Measurements from ENCODE around the gene SOX13. TPM values are rescaled to one million over a fixed set of nuclear protein-coding genes. Genes with fewer than 3 reads are reported as not detected.

Gene SOX13
- total and polyA plus RNA-seq, 2 of the 4 experiments (the other 2 are of a cell fraction), result 0.54 to 3.5 TPM

- no CpG with 5 or more reads among the region's 13 CpGs for WGBS, 2 experiments (ENCODE audit: extremely low coverage in 2 of 2, insufficient read length in 1 of 2)
- in situ Hi-C loops (cut with MboI; ENCODE audit: low sequenced_read_pairs) (no loop called here), dilution Hi-C loops (cut with HindIII; ENCODE audit: low sequenced_read_pairs, unreplicated experiment) (no loop called here), intact Hi-C loops (cut with micrococcal nuclease) (no loop called here)
- Histone ChIP-seq H3K27me3 (ENCODE audit: control insufficient read depth, insufficient read depth, low read length) (no peaks in the 10 kb centered on the region), H3K4me3 (ENCODE audit: insufficient read depth, low read depth, low read length) (no peak overlapping the region), H2BK120ac (ENCODE audit: low read depth, low read length) (no peak overlapping the region), H3K4ac (ENCODE audit: low read depth, low read length) (no peak overlapping the region), H3K36me3 (ENCODE audit: control insufficient read depth, insufficient read depth, low read length) (no peaks in the 10 kb centered on the region), H3K9me3 (ENCODE audit: control insufficient read depth, insufficient read depth, low read length) (no peaks in the 10 kb centered on the region), H3K14ac (replicated peaks; ENCODE audit: low read depth, low read length) (no peak overlapping the region), H4K91ac (ENCODE audit: insufficient read depth, low read depth, low read length) (no peak overlapping the region), H3K27ac (ENCODE audit: insufficient read depth, low read length) (no peak overlapping the region), H2BK20ac (ENCODE audit: low read depth, low read length) (no peak overlapping the region), H4K8ac (ENCODE audit: low read depth in 2 of 2, low read length in 2 of 2) (no peak overlapping the region), H3K18ac (ENCODE audit: low read depth, low read length) (no peak overlapping the region), H3K4me2 (ENCODE audit: low read depth, low read length) (no peak overlapping the region), H2AFZ (replicated peaks; ENCODE audit: low read length, poor library complexity) (no peak overlapping the region), H3K9ac (ENCODE audit: low read depth, low read length) (no peak overlapping the region), H4K5ac (ENCODE audit: low read depth, low read length) (no peak overlapping the region), H2BK5ac (ENCODE audit: low read depth, low read length, poor library complexity, severe bottlenecking) (no peak overlapping the region), H3K79me1 (ENCODE audit: low read depth in 1 of 2, low read length in 2 of 2) (peaks cover 0 to 20% of the 10 kb centered on the region in 2 experiments; a peak in 2 of 4 replicates), H3K56ac (ENCODE audit: extremely low read depth, insufficient read depth, low read length) (no peak overlapping the region), H2AK9ac (replicated peaks; ENCODE audit: low read depth, low read length, poor library complexity) (no peak overlapping the region), H3K9me1 (ENCODE audit: insufficient read depth, low read length) (no peaks in the 10 kb centered on the region), H3K23ac (ENCODE audit: low read depth, low read length) (no peak overlapping the region), H3K4me1 (ENCODE audit: control insufficient read depth, insufficient read depth, low read length) (peaks cover 8% of the 10 kb centered on the region; the same call in 1 of the 2 replicates), H2AK5ac (ENCODE audit: low read depth, low read length) (no peak overlapping the region), H4K20me1 (ENCODE audit: insufficient read depth, low read length) (no peaks in the 10 kb centered on the region; the same call in 1 of the 2 replicates), H2BK15ac (ENCODE audit: low read depth, low read length) (no peak overlapping the region)
- ChIA-PET CTCF (no interaction called here), POLR2A (ENCODE audit: unreplicated experiment) (no interaction called here)
- no TSS peak for BruUV-seq (replicated peaks)
- no peak for TF ChIP-seq CEBPB (IDR thresholded peaks at IDR 0.05; ENCODE audit: low read depth, low read length)
- TF ChIP-seq ELK1 (IDR thresholded peaks at IDR 0.05; ENCODE audit: borderline replicate concordance, low read depth, low read length), result no peak
- no peak for TF ChIP-seq CHD1 (IDR thresholded peaks at IDR 0.05; ENCODE audit: low read depth, low read length)
- no peak for TF ChIP-seq POLR2A (IDR thresholded peaks at IDR 0.05; ENCODE audit: low read depth, low read length)
- TF ChIP-seq MXI1 (IDR thresholded peaks at IDR 0.05; ENCODE audit: borderline replicate concordance, low read depth, low read length), result no peak
- TF ChIP-seq RAD21 (IDR thresholded peaks at IDR 0.05; ENCODE audit: low read length), result no peak
- no peak for TF ChIP-seq MAZ (IDR thresholded peaks at IDR 0.05; ENCODE audit: borderline replicate concordance, low read depth, low read length)
- TF ChIP-seq SMC3 (IDR thresholded peaks at IDR 0.05; ENCODE audit: low read depth, low read length), result no peak
- TF ChIP-seq RFX5 (IDR thresholded peaks at IDR 0.05; ENCODE audit: low read depth, low read length), result no peak
- DNase-seq (no peak), ATAC-seq (ENCODE audit: low read depth) (no peak)
Measured at GRCh38 chr1:204102029-204102611, 29.2 kb downstream of the SOX13 start.
